GM19452 (cell line): Measurements from ENCODE around the gene FAM20C.
"Not testable (repeated sequence)": the region's sequence is repeated elsewhere in the genome, so short reads cannot be mapped to it uniquely, and the experiment has no call there.

ENCODE experiments used
- ATAC-seq: cut with Tn5 transposase; IDR thresholded peaks from one replicate; pipeline ENCODE4 v1.9.1; 2021; ENCODE audit not compliant: unreplicated experiment

FAM20C gene

DNA sequence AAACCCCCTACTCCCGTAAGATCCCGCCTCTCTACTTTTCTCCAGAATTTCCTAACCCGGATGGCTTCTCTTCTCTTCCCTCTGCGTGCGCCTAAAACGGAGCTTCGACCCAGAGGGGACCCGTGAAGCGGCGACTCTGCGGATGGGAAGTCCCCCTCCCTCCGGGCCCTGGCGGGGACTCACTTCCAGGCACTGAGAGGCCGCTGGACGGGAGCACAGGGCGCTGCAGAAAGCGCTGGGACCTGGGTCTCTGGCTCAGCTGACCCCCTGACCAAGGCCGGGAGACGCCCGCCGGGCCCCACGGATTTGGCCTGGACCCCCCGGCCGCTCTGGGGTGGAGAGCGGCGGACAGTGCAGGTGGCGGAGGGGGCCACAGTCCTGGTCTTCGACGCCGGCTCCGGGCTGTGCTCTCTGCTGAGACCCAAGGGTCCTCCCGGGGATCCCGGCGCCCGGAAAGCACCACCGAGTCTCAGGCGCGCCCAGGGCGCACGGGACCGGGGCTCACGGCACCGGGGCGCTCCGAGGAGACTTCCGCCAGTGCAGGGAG lies 96.9 kb downstream of the FAM20C start:
- no peak for ATAC-seq

- ATAC-seq, result no peak
Measured at GRCh38 chr7:289756-290553, 97.6 kb downstream of the FAM20C start, which contains the start of gene FOXL3. Gene FOXL3, plus strand, starts transcription at chr7:290170. Its CDS starts 0 bp downstream, at chr7:290170.

- no peak for ATAC-seq
Measured at GRCh38 chr7:290554-291372, 98.4 kb downstream of the FAM20C start.

GRCh38 chr7:291373-292092 lies 99.2 kb downstream of the FAM20C start:
- ATAC-seq, result no peak

- ATAC-seq, result no peak
Measured at GRCh38 chr7:292226-292625, 99.9 kb downstream of the FAM20C start.

- no peak for ATAC-seq
Measured at GRCh38 chr7:292826-293225, 100.5 kb downstream of the FAM20C start.

DNA sequence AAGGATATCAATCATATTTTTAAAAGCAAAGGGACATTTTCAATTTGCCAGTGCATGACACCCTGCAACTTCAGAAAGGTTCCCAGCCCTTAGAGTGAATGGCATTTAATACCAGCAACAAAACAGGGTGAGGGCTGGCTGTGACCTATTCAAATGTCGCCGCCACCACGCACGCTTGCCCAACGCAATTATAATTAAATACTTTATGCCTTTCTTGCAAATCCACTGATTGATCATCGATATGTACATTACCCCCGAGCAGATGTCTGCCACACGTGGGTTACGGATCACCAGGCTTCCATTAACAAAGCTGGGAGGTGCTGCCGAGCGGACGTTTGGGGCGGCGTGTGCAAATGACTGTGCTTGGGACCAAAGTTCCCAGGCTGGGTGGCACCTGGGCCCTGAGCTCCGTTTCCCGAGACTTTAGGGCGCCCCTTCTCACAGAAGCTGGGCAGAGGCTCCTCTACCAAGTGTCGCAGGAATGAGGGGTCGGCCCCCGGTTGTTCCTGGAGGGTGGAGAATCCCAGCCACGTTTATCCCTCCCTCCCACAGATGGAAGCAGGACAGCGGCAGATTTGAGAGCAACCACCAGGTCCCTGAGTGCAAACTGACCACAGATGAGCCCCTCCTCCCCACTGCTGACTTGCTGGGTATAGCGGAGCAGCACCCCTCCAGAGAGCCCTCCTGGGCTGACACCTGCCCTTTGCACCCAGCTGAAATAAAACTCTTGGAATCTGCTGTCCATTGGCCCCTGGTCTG lies 101.5 kb downstream of the FAM20C start:
- no peak for ATAC-seq

- ATAC-seq, result no peak
Measured at GRCh38 chr7:294440-295154, 102.2 kb downstream of the FAM20C start.

DNA sequence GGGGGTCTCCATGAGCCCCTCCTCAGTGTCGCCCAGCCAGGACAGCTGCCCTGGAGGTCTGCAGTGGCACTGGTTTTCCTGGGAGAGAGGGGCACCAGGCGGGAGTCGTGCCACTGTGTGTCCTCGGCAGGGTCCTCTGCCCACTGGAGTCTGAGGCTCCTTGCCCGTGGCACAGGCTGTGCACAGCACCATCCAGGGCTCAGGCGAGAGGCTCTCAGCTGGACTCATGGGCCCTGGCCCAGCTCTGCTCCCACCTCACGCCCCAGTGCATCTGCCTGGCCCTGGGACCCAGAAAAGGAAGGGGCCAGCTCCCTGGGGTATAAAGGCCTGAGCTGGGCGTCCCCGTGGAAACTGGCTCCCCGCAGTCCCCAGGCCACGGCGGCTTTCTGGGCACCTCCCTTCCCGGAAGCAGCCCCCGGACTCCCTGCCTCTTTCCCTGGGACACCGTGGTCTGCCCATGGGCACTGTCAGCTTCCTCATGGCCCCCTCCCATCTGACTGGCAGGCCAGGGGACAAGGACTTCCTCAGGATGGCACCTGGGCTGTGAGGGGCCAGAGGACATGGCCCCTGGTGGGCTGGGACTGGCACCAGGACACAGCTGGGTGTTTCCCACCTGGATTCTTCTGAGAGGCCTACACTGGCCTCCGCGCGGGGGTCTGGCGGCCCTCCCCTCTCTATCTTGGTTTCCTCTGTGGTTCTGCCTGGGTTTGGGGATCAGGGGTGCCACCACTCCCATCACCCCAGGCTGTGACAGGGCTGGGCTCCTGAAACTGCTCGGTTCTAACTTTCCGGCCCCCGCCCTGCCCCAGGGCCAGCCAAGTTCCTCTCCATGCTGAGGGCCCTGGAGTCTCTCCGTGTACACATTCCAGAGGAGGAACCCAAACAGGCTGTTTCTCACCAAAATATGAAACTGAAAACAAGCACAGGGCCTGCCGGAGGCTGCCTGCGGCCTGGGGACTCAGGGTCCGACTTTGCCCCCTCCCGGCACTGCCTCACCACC lies 103.1 kb downstream of the FAM20C start:
- ATAC-seq, result no peak

GRCh38 chr7:296373-296945 lies 104.1 kb downstream of the FAM20C start:
- ATAC-seq, result no peak

- not testable (repeated sequence) for ATAC-seq
Measured at GRCh38 chr7:297141-297540, 104.8 kb downstream of the FAM20C start.

- no peak for ATAC-seq
Measured at GRCh38 chr7:297611-298374, 105.4 kb downstream of the FAM20C start.

GRCh38 chr7:298375-298702 lies 106.0 kb downstream of the FAM20C start:
- no peak for ATAC-seq

- no peak for ATAC-seq
Measured at GRCh38 chr7:298743-299142, 106.4 kb downstream of the FAM20C start.

GRCh38 chr7:299169-299568 lies 106.8 kb downstream of the FAM20C start:
- no peak for ATAC-seq

DNA sequence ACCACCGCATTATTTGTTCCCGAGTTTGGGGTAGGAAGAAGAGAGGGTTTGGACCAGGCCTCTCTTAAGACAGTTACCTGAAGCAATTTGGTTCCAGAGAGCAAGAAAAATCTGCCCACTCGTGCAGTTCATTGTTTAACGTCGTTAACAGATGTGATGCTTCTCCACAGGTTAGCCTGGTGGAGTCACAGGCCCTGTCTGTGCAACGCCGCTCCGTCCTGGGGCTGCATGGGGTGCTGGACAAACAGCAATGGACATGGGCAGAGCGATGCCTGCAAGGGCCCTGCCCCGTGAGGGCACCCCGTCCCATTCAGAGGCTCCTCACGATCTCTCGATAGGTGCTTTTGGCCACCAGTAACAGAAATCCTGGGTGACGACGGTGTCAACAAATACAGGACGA lies 107.3 kb downstream of the FAM20C start:
- no peak for ATAC-seq

DNA sequence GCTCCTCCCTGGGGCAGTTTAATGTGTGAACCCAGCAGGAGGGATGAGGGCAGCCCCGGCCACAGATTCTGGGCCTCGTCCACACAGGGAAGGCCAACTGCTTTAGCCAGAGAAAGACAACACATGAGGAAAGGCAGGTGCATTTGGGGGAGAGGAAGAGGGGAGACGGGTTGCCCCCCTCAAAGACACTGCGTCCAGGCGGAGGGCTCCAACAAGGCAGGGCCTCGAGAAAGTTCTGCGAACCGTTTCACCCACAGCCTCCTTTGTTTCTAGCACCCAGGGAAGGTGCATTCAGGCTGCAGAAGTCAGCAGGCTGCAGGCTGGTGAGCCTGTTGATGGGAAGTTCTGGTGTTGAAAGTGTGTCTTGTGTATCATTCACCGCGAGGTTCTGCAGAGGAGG lies 107.7 kb downstream of the FAM20C start:
- no peak for ATAC-seq
